Activated CD8-positive, alpha-beta memory T cell treated with anti-CD3 and anti-CD28 coated beads, Interleukin-2, amount 50 U/mL, for 24 hours (primary cell): Measurements from ENCODE around the gene TBC1D8B.

ENCODE experiments used
- DNase-seq: peaks from one replicate; pipeline ENCODE4 v3.0.0-alpha.2; 2020; ENCODE audit errors: extremely low read depth

TBC1D8B gene

GRCh38 chrX:106898462-106898861, 96.0 kb downstream of the TBC1D8B start:
- DNase-seq = no peak

DNA sequence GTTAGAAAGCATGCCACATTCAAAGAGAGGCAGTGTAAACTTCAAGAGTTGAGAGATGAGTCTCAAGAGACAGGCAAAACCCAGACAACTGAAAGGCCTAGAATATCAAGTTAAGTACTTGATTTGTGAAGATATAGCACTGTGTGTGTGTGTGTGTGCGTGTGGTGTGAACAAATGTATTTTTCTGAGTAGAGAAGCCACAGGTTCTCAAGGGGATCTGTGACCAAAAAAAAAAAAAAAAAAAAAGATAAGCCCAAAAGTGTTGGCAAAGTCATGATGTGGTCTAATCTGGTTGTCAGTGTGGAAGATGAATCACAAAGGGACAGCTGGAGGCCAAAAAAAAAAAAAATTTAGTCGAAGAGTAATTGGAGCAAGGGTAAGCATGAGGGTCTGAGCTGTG, 96.8 kb downstream of the TBC1D8B start:
- no peak for DNase-seq

GRCh38 chrX:106899841-106900240, 97.4 kb downstream of the TBC1D8B start:
- DNase-seq = no peak

GRCh38 chrX:106901341-106901740, 98.9 kb downstream of the TBC1D8B start:
- no peak for DNase-seq

DNA sequence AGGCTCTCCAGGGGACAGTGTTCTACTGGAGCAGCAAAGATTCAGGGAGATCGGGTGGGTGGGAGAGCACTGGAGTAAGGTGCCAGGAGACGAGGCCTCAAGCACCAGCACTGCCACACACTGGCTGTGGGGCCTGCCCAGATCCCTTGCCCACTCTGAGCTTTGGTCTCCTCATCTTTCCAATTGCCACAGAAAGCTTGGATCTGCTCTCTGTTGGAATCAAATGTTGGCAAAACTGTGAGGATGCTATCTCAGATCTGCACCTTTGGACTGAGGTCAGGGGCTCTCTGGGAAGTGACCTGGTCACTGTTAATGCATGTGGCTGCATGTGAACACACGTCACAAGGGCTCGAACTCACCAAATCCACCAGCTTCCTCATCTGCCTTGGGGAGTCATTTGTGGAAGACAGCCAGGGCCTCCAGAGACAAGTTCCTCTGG, 99.3 kb downstream of the TBC1D8B start:
- DNase-seq = no peak

- DNase-seq = no peak
Measured at GRCh38 chrX:106902684-106903083, 100.2 kb downstream of the TBC1D8B start.

GRCh38 chrX:106903291-106903824, 100.9 kb downstream of the TBC1D8B start, which contains the start of gene RIPPLY1:
Gene RIPPLY1 (minus strand): TSS chrX:106903341. CDS start chrX:106903287, 54 bp downstream.
- DNase-seq = no peak

GRCh38 chrX:106903856-106904528, 101.5 kb downstream of the TBC1D8B start:
- DNase-seq = no peak

GRCh38 chrX:106905064-106905708, 102.7 kb downstream of the TBC1D8B start:
- no peak for DNase-seq

GRCh38 chrX:106906361-106906760, 103.9 kb downstream of the TBC1D8B start:
- no peak for DNase-seq

DNA sequence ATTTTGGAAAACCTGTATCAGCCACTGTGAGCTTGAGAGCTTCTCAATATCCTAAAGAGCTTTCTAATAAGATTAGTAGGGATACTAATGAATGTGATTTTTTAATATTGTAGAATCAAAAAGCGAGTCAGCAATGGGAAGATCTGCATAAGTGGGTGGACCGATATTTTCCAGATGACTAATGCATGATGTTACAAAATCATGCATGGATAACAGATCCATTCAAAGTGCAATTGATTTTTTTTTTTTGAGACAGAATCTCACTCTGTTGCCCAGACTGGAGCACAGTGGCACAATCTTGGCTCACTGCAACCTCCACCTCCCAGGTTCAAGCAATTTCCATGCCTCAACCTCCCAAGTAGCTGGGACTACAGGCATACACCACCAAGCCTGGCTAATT, 110.4 kb downstream of the TBC1D8B start:
- no peak for DNase-seq

DNA sequence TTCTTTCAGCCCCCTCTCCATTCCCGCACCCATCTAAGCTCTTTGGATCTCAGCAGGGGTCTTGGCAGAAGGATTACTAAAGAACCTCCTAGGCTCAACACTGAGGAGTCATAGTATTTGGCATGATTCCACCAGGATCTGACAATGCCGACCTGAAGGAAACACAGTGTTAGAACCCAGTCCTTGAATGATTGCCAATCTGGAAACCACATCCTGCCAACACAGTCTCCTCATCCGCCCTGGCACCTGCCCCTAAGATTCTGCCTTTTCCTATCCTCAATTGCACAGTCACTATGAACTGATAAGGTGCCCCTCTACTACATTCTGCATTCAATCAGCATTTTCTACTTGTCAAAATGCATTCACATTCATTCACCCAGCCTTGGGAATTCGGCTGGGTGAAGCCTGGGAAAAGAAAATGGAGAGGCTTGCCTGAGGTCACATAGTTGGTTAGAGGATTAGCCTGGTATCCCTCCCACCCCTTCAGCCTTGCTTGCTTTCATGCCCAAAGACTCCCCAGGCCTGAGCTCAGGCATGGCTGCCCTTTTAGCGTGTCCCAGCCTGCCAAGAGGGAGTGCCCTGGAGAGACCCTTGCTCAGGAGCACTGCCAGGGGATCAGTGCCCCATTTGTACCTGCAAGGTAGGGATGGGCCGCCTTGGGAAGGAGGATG, 115.5 kb downstream of the TBC1D8B start:
- no peak for DNase-seq

DNA sequence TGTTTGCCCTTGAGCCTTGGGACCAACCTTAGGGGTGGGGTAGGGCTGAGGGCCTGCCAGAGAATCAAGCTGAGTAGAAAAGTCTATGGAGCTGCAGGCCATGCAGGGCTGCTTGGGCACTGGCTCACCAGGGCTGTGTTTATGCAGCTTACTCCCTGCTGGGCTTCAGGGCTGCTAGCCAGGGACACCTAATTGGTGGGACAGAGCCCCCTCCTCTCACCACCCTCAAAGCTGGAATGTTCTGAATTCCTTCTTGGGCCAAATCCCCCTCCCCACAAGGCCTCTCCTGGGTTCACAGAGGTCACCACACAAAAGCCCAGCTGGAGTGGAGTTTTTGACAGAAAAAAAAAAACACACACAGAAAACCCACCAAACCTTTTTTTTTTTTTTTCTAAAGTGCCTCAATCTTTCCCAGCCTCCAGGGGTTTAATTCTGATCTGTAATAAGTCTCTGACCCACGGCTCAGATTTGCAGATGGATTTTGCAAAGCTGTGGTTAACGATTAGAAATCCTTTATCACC, 117.5 kb downstream of the TBC1D8B start, which contains the start of gene CLDN2:
Gene CLDN2, plus strand, starts transcription at position 471 of the 521 bp plus-strand sequence. CDS start 7,827 bp downstream, outside the sequence.
- DNase-seq = no peak

- DNase-seq = no peak
Measured at GRCh38 chrX:106921637-106922036, 119.2 kb downstream of the TBC1D8B start.
